Activated T-cell treated with anti-CD3 and anti-CD28 coated beads for 48 hours (primary cell): Measurements from ENCODE around the gene ATF1.
"Not testable (repeated sequence)": the region's sequence is repeated elsewhere in the genome, so short reads cannot be mapped to it uniquely, and the experiment has no call there.

Experiments used
- DNase-seq: peaks from one replicate; pipeline ENCODE4 v3.0.0-alpha.2; 2020; ENCODE audit warnings: low read depth

ATF1 gene

GRCh38 chr12:50753232-50753769 is 10.6 kb upstream of the ATF1 start:
- DNase-seq, result no peak

GRCh38 chr12:50764286-50765094 is 589 bp downstream of the ATF1 start:
- peak; percentile 71 for DNase-seq

DNA sequence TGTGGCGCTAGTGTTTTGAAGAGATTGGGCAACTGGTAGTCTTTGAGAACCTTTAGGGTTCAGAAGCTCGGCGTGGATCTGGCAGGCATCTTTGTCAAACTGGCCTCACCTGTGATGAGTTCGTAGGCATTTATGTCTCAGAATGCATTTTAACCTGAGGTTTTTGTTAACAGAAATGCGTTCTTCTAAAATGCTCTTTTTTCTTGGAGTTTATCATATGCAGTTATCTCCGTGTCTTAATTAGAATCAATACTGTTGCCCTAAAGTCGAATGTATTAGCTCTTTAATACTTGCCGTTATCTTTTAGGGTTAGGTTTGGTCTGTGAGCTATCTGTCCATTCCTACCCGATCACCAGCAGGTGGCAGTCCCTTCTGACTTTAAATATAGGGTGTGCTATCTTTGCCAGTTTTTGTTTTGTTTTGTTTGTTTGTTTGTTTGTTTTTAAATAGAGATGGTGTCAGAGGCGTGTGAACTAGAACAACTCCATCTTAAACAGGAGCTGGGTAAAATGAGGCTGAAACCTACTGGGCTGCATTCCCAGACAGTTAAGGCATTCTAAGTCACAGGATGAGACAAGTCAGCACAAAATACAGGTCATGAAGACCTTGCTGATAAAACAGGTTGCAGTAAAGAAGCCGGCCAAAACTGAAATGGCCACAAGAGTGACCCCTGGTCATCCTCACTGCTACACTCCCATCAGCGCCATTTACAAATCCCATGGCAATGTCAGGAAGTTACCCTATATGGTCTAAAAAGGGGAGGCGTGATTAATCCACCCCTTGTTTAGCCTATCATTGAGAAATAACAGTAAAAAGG is 1.4 kb downstream of the ATF1 start:
- no peak for DNase-seq

- DNase-seq, result no peak
These were observed 4.5 kb downstream of the ATF1 start for GRCh38 chr12:50768391-50768790.

DNA sequence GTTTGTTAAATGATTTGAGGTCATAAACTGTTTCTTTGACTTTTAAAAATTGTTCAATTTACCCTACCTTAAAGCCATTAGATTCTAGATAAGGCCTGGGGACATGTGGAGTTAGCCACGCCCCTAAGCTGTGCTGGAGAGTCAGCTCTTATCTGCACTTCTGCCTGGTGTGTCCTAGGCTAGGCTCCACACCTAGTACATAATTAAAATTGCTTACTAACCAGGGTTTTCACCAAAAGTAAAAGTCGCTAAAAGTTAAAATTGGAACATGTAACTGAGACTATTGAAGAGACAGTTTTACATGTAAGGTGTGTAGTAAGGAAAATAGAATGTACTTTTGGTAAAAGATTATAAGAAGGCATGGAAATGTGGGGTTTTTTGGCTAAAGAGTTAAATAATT is 4.9 kb downstream of the ATF1 start:
- not testable (repeated sequence) for DNase-seq

DNA sequence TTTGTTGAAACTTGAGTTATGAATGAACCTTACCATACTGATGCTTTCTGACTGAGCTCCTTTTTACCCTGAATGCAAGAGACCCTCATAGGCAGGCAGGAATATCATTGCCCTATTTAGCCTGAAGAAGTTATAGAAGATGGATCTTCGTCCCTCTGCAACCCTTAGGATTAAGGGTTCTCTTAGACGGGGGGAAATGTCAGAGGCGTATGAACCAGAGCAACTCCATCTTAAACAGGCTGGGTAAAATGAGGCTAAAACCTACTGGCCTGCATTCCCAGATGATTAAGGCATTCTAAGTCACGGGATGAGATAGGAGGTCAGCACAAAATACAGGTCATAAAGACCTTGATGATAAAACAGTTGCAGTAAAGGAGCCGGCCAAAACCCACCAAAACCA is 7.5 kb downstream of the ATF1 start:
- DNase-seq, result no peak

GRCh38 chr12:50772470-50772869 is 8.6 kb downstream of the ATF1 start:
- no peak for DNase-seq

- DNase-seq, result no peak
These were observed 9.0 kb downstream of the ATF1 start for GRCh38 chr12:50772877-50773276.

- DNase-seq, result no peak
These were observed 11.3 kb downstream of the ATF1 start for GRCh38 chr12:50775251-50775650.

GRCh38 chr12:50776749-50777728 is 13.1 kb downstream of the ATF1 start:
- DNase-seq, result no peak

DNA sequence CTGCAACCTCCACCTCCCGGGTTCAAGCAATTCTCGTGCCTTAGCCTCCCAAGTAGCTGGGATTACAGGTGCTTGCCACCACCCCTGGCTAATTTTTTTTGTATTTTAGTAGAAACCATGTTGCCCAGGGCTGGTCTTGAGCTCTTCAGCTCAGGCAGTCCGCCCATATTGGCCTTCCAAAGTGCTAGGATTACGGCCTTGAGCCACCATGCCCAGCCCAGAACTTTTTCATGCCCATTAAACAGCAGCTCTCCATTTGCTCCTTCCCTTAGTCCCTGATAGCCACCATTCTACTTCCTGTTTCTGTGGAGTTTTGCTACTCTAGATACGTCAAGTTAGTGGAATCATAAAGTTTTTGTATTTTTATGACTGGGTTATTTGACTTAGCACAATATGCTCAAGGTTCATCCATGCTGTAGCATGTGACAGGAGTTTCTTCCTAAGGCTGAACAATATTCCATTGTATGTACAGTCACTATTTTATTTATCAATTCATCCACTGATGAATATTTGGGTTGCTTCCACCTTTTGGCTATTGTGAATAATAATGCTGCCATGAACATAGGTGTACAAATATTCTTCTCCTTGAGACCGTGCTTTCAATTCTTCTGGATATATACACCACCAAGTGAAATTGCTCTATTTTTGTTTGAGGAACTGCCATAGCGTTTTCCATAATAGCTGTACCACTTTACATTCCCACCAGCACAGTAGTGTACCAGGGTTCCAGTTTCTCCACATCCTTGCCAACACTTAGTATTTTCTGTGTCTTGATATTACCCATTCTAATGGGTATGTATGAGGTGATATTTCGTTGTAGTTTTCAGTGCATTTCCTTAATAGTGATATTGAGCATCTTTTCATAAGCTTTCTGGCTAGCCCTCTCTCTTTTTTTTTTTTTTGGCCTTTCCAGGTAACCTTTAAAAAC is 15.0 kb downstream of the ATF1 start:
- no peak for DNase-seq

- no peak for DNase-seq
These were observed 16.1 kb downstream of the ATF1 start for GRCh38 chr12:50780013-50780412.

GRCh38 chr12:50784501-50784900 is 20.6 kb downstream of the ATF1 start:
- no peak for DNase-seq

- DNase-seq, result no peak
These were observed 21.6 kb downstream of the ATF1 start for GRCh38 chr12:50785406-50786001.

DNA sequence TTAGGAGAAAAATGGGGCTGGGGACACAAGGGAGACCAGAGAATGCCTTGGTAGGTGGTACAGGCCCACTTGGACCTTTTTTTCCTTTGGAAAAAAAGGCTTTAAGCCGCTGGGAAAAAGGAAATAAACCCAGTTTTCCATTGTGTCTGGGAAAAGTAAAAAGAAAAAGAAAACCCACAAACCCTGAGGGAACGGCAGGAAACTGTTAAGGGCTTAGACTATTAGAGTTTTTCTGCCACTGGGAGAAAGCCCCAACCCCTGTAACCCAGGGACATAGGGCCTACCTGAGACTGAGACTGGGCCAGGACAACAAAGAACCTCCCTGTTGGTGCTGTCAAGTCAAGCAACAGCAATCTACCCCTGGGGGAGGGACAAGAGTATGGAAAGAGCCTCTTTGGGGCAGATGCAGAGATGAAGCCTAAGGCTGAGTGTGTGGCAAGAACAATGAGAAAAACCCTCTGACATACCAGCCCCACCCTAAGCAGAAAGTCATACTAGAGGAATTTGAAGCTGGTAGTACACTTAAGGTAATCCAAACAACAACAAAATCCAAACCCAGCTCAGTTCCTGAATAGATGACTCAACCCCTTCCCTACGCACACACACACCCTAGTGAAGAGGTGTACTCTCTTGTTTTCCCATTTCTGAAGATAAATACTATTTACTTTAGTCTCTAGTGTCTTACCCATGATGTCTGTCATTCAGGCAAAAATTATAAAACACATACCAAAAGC is 22.8 kb downstream of the ATF1 start:
- no peak for DNase-seq

DNA sequence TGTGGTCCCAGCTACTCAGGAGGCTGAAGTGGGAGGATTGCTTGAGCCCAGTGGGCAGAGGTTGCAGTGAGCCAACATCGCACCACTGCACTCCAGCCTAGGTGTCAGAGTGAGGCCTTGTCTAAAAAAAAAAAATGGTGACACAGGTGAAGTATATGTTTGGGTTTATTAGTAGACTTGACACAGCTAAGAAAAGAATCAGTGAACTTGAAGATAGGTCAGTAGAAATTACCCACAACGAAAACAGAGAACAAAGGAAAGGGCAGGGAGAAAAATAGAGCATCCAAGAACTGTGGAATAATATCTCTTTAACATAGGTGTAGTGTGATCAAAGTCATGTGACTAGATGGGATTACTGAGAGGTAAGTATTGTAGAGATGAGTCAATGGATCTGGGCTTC is 23.7 kb downstream of the ATF1 start:
- DNase-seq, result no peak

DNA sequence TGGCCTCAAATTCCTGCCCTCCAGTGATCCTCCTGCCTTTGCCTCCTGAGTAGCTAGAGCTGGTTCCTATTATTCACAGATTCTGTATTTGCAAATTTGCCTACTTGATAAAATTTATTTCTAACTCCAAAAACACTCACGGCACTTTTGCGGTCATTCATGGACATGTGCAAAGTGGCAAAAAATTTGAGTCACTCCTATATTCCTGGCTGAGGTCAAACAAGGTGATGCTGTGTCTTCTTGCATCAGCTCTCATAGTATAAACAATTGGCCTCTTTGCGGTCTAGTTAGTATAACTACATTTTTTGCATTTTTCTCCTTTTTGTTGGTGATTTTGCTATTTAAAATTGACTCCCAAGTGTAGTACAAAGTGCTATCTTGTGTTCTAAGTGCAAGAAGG is 24.7 kb downstream of the ATF1 start:
- no peak for DNase-seq

- DNase-seq, result no peak
These were observed 26.2 kb downstream of the ATF1 start for GRCh38 chr12:50790081-50790480.

DNA sequence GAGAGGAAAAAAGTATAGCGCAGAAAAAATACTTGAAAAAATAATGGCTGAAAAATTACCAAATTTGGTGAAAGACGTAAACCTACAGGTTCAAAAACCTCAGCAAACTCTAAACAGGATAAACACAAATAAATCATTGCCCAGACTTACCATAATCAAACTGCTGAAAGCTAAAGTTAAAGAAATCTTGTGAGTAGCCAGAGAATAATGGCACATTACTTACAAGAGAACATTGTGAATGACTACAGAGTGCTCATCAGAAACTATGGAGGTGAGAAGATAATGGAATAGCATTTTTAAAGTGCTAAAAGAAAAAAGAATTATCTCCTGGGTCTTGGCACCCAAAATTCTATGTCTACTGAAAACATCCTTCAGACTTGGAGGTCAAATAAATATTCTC is 36.0 kb downstream of the ATF1 start:
- DNase-seq, result no peak
